ENCODE data around the gene NFATC2.

Gene NFATC2

DNA sequence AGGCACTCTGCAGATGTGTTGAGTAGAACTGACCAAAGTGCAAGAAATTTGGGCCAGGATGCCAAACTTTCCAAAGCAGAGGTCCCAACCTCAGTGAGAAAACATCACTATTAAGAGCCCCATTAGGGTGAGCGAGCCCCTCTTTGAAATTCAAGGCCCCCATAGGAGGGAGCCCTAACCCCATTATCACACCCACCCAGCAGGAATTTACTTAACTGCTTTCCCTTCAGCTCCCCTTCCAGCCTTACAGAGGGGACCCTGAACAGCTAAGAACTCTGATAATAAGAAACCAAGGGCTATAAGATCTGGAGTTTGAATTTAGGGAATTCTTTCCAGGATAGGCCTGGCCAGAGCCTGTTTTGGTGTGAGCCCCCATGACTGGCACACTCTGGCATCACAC lies 130.6 kb downstream of the NFATC2 start:
- intact Hi-C loops (cut with DNase I; ENCODE audit: low total_unique reads), result no loop called here
- Histone ChIP-seq H3K4me1 (peaks cover 0 to 22% (median 17%) of the 10 kb centered on the region in 4 donors), H3K27me3 (no peaks in the 10 kb centered on the region), H3K27ac (peak overlapping the region; percentile 43 to 56), H3K9me3 (no peaks in the 10 kb centered on the region), H3K4me3 (no peak overlapping the region), H3K36me3 (no peaks in the 10 kb centered on the region)
- no peak for DNase-seq
- TF ChIP-seq, protein P1, sequence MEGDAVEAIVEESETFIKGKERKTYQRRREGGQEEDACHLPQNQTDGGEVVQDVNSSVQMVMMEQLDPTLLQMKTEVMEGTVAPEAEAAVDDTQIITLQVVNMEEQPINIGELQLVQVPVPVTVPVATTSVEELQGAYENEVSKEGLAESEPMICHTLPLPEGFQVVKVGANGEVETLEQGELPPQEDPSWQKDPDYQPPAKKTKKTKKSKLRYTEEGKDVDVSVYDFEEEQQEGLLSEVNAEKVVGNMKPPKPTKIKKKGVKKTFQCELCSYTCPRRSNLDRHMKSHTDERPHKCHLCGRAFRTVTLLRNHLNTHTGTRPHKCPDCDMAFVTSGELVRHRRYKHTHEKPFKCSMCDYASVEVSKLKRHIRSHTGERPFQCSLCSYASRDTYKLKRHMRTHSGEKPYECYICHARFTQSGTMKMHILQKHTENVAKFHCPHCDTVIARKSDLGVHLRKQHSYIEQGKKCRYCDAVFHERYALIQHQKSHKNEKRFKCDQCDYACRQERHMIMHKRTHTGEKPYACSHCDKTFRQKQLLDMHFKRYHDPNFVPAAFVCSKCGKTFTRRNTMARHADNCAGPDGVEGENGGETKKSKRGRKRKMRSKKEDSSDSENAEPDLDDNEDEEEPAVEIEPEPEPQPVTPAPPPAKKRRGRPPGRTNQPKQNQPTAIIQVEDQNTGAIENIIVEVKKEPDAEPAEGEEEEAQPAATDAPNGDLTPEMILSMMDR (IDR thresholded peaks at IDR 0.05), result no peak

DNA sequence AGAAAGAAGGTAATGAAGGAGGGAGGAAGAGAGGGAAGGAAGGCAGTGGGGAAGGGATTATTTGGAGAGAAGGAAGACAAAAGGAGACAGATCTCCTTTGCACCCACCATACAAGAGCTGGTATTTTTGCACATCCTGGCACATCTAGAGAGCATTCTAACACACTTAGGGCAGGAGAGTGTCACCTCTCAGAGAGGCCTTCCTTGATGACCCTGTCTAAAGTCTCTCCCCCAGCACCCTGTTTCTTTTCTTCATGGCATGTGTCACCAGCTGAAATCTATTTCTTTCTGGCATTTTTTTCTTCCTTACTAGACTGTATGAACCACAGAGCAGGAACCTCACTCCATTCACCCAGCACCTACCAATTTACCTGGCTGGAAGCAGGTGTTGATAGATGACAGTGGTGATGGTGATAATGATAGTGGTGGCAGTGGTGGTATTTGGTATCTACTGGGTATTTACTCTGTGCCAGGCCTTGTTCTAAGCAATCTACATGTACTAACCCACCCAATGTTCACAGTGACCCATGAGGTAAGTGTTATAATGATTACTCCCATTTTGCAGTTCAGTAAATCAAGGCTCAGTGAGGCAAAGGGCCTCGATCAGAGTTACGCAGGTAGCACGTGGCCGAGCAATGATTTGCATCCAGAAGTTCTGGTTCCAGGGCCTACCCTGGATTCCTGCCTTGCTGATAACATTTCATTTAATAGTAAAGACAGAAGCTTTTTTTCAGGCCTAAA lies 131.8 kb downstream of the NFATC2 start:
- no peak for DNase-seq
- Histone ChIP-seq H3K36me3 (no peaks in the 10 kb centered on the region), H3K4me1 (peaks cover 0 to 22% (median 17%) of the 10 kb centered on the region in 4 donors), H3K27ac (no peak overlapping the region), H3K27me3 (no peaks in the 10 kb centered on the region), H3K4me3 (no peak overlapping the region), H3K9me3 (no peaks in the 10 kb centered on the region)
- TF ChIP-seq, protein P1 (IDR thresholded peaks at IDR 0.05), result no peak
- intact Hi-C loops (cut with DNase I; ENCODE audit: low total_unique reads), result no loop called here

DNA sequence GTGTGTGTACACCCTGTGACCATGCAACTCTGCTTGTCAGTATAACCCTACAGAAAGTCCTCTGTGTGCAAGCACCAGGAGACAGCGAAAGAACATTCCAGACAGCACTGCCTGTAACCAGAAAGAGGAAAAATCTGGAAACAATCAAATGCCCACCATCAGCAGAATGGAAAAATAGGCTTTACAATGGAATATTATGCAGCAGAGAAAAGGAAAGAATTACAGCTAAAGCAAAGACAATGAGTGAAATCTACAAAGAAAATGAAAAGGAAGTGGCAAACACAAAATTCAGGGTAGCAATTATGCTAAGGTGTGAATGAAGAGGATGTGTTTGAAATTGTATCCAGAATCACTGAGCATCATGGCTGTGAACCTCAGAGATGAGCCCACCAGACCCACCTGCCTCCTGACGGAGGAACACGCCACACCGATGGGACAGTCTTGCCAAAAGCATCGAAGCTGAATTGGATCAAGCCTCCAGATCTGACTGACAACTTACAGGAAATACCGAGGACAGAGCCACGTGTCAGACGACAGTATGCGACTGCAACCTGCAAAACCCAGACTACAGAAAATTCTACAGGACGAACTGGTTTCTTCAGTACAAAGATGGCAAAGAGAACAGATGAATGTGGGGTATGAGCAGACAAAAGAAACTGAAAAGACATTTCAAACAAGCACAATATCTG lies 133.2 kb downstream of the NFATC2 start:
- intact Hi-C loops (cut with DNase I; ENCODE audit: low total_unique reads), result no loop called here
- H3K4me3 ChIP-seq, result no peak overlapping the region
- no peak overlapping the region for H3K27ac ChIP-seq
- H3K4me1 ChIP-seq, result peaks cover 0 to 22% (median 17%) of the 10 kb centered on the region in 4 donors
- H3K36me3 ChIP-seq, result no peaks in the 10 kb centered on the region
- no peaks in the 10 kb centered on the region for H3K9me3 ChIP-seq
- TF ChIP-seq, protein P1 (IDR thresholded peaks at IDR 0.05), result no peak
- DNase-seq, result no peak
- no peaks in the 10 kb centered on the region for H3K27me3 ChIP-seq

DNA sequence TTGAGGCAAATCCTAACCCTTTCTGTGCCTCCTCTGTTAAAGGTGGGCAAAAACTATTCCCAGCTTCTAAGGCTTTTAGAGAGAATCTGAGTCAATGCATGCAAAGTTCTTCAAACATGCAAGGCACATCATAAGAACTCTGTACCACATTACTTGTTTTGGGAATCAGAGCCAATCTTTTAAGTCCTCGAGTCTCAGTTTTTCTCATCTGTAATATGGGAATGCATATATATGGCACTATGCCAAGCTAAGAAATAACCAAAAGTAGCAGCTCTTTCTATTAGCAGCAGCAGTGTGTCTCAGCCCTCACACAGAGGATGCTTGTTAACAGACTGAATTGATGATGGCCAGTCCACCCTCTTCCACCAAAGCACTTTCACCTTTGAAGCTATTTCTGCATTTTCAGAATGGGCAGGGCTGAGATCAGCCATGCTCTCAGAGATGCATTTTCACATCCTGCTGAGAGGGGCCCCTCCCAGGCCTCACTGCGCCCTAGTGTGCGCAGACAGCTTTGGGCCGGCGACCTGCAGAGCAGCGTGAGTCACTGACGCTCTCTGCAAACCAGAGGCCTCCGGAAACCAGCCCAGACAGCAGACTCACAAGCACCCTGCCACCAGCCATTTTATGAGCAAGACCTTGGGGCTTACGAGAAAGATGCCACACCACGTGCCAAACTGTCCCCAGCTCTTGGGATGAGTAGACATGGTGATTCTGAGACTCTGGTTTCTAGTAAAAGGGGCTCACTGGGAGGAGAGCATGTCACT lies 138.0 kb downstream of the NFATC2 start:
- intact Hi-C loops (cut with DNase I; ENCODE audit: low total_unique reads), result no loop called here
- no peaks in the 10 kb centered on the region for H3K4me1 ChIP-seq

DNA sequence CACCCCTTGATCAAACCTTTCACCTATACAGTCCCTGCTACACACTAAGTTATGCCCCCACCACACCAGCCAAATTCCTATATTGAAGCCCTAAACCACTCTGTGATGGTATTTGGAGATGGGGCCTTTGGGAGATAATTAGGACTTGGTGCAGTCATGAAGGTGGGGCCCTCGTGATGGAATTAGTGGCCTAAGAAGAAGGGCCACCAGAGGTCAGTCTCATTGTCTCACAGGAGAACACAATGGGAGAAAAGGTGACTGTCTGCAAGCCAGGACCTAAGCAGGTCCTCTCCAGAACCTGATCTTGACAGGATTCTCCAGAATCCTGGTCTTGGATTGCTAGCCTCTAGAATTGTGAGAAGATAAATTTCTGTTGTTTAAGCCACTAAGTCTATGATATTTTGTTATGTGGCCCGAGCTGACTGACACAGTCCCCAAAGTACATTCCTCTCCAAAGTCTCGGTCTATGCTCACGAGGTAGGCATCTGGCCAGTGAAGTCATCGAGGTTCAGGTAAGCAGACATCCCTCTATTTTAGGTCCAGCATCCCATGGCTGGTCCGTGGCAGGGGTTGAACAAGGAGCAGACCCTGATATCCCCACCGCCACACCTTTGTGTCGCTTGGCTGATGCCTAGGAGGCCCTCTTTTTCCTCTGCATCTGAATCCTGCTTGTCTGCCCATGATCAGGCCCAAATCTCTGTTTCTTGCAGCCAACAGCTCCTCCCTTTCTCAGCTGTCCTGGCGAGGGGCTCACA lies 138.9 kb downstream of the NFATC2 start:
- no peaks in the 10 kb centered on the region for H3K27me3 ChIP-seq
- H3K9me3 ChIP-seq, result no peaks in the 10 kb centered on the region
- H3K4me1 ChIP-seq, result no peaks in the 10 kb centered on the region
- TF ChIP-seq, protein P1 (IDR thresholded peaks at IDR 0.05), result no peak
- DNase-seq, result no peak
- H3K4me3 ChIP-seq, result no peak overlapping the region
- no peaks in the 10 kb centered on the region for H3K36me3 ChIP-seq
- H3K27ac ChIP-seq, result no peak overlapping the region
- intact Hi-C loops (cut with DNase I; ENCODE audit: low total_unique reads), result no loop called here

More for the DNA sequence above, 138.0 kb downstream of the NFATC2 start:
- TF ChIP-seq, protein P1 (IDR thresholded peaks at IDR 0.05), result no peak
- Histone ChIP-seq H3K4me3 (no peak overlapping the region), H3K36me3 (no peaks in the 10 kb centered on the region), H3K9me3 (no peaks in the 10 kb centered on the region), H3K27ac (no peak overlapping the region), H3K27me3 (no peaks in the 10 kb centered on the region)
- no peak for DNase-seq
